Prostate gland (tissue), 2 donors: ENCODE measurements around the gene TIAM2. TPM values are rescaled to one million over a fixed set of nuclear protein-coding genes. Genes with fewer than 3 reads are reported as not detected.

Experiments
- DNase-seq: peaks from one replicate; pipeline ENCODE4 v3.0.0-alpha.2; 2019; ENCODE audit warnings: low spot score
- H3K27ac ChIP-seq, 2 donors: fragments of 200-600 bp; sonication (generic); 2 replicates each; pipeline ENCODE4 v1.5.1; 2017 to 2019
- H3K27me3 ChIP-seq: fragments of 200-600 bp; sonication (generic); replicated peaks from 2 replicates; pipeline ENCODE4 v1.5.1; 2019; ENCODE audit not compliant: insufficient read depth
- H3K36me3 ChIP-seq, 2 donors: fragments of 200-600 bp; sonication (generic); 1 replicate in 1 of 2; 2 replicates in 1 of 2; pipeline versions ENCODE4 v1.5.1 to v1.8.1; 2017 to 2019
- H3K4me1 ChIP-seq: fragments of 200-600 bp; sonication (generic); replicated peaks from 2 replicates; pipeline ENCODE4 v1.5.1; 2019
- H3K4me3 ChIP-seq, 2 donors: fragments of 200-600 bp; sonication (generic); 2 replicates each; pipeline ENCODE4 v1.5.1; 2017 to 2019
- H3K9me3 ChIP-seq: fragments of 200-600 bp; sonication (generic); 2 replicates; pipeline ENCODE4 v1.5.1; 2017
- POLR2A ChIP-seq: fragments of 450-650 bp; IDR thresholded peaks from one replicate; pipeline ENCODE4 v1.6.1; 2016; ENCODE audit warnings: antibody characterized with exemption, mild to moderate bottlenecking
- POLR2AphosphoS5 ChIP-seq: sonication (generic); formaldehyde crosslinking; IDR thresholded peaks from one replicate; pipeline ENCODE4 v1.6.1; 2017; ENCODE audit warnings: antibody characterized with exemption
- WGBS: methylation state at CpG from one replicate; pipeline ENCODE4 v1.1.5; 2018; 5-methylcytosine and 5-hydroxymethylcytosine counted together
- intact Hi-C: fragments of 100-400 bp; cut with DNase I; formaldehyde crosslinking; loops from one replicate; pipeline ENCODE4 v1.14.2; 2022
- total RNA-seq, 2 donors: library from RNA; depleted of rRNA; stranded (reverse); fragments of >200 nt; gene quantifications; one replicate each; pipeline ENCODE4 v1.1.0, GENCODE V29; 2016
- TF ChIP-seq, protein P1 (sequence below), 4 experiments: fragments of 200-600 bp in 2 of 4; fragments of 450-650 bp in 2 of 4; sonication (generic) in 2 of 4; IDR thresholded peaks; 1 replicate in 3 of 4; 2 replicates in 1 of 4; pipeline ENCODE4 v1.5.1; 2016 to 2019; ENCODE audit warnings: antibody characterized with exemption in 4 of 4, mild to moderate bottlenecking in 2 of 4, moderate library complexity in 2 of 4

TIAM2 gene
- total RNA-seq, 2 donors from 2014 or later, result 13.1 to 21.6 TPM

DNA sequence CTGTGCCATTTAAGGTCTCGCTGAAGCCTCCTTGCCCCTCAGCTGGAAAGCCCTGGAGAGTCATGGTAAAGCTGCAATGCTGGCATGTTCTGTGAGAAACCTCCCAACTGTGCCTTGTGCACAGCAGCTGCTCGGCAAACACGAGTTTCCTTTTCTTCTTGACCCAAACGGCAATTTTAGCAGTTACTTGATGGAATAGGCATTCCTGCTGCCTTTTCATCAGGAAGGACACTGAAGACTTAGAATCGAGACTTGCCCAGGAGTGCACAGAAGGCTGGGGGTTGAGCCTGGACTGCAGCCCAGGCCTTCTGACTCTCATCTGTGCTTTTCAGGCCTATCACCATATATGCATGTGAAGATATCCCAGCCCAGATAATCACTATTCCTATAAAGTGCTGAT lies 240.0 kb downstream of the TIAM2 start:
- no peaks in the 10 kb centered on the region for H3K36me3 ChIP-seq
- H3K27me3 ChIP-seq, result no peaks in the 10 kb centered on the region
- intact Hi-C loops, result no loop called here
- 53% methylated on average over 5 of the region's 5 CpGs for WGBS
- H3K27ac ChIP-seq, result peak overlapping the region in 1 of 2 donors; percentile 29
- DNase-seq, result no peak
- no peaks in the 10 kb centered on the region for H3K4me1 ChIP-seq
- no peak overlapping the region for H3K4me3 ChIP-seq
- TF ChIP-seq POLR2AphosphoS5 (no peak), POLR2A (no peak)
- TF ChIP-seq, protein P1, sequence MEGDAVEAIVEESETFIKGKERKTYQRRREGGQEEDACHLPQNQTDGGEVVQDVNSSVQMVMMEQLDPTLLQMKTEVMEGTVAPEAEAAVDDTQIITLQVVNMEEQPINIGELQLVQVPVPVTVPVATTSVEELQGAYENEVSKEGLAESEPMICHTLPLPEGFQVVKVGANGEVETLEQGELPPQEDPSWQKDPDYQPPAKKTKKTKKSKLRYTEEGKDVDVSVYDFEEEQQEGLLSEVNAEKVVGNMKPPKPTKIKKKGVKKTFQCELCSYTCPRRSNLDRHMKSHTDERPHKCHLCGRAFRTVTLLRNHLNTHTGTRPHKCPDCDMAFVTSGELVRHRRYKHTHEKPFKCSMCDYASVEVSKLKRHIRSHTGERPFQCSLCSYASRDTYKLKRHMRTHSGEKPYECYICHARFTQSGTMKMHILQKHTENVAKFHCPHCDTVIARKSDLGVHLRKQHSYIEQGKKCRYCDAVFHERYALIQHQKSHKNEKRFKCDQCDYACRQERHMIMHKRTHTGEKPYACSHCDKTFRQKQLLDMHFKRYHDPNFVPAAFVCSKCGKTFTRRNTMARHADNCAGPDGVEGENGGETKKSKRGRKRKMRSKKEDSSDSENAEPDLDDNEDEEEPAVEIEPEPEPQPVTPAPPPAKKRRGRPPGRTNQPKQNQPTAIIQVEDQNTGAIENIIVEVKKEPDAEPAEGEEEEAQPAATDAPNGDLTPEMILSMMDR (IDR thresholded peaks at IDR 0.05), result no peak
- H3K9me3 ChIP-seq, result no peaks in the 10 kb centered on the region

DNA sequence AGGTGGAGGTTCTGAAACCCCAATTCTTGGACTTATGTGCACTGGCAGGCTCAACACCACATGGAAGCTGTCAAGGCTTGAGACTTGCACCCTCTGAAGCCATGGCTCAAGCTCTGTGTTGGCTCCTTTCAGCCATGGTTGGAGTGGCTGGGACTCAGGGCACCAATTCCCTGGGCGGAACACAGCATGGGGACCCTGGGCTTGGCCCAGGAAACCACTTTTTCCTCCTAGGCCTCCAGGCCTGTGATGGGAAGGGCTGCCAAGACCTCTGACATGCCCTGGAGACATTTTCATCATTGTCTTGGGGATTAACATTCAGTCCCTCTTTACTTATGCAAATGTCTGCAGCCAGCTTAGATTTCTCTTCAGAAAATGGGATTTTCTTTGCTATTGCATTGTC lies 242.5 kb downstream of the TIAM2 start:
- Histone ChIP-seq H3K4me1 (no peaks in the 10 kb centered on the region), H3K4me3 (no peak overlapping the region), H3K27me3 (no peaks in the 10 kb centered on the region), H3K36me3 (no peaks in the 10 kb centered on the region), H3K27ac (no peak overlapping the region), H3K9me3 (no peaks in the 10 kb centered on the region)
- 100% methylated on average over 1 of the region's 1 CpG for WGBS
- TF ChIP-seq POLR2AphosphoS5 (no peak), POLR2A (no peak)
- TF ChIP-seq, protein P1 (IDR thresholded peaks at IDR 0.05), result no peak
- intact Hi-C loops, result no loop called here
- no peak for DNase-seq

DNA sequence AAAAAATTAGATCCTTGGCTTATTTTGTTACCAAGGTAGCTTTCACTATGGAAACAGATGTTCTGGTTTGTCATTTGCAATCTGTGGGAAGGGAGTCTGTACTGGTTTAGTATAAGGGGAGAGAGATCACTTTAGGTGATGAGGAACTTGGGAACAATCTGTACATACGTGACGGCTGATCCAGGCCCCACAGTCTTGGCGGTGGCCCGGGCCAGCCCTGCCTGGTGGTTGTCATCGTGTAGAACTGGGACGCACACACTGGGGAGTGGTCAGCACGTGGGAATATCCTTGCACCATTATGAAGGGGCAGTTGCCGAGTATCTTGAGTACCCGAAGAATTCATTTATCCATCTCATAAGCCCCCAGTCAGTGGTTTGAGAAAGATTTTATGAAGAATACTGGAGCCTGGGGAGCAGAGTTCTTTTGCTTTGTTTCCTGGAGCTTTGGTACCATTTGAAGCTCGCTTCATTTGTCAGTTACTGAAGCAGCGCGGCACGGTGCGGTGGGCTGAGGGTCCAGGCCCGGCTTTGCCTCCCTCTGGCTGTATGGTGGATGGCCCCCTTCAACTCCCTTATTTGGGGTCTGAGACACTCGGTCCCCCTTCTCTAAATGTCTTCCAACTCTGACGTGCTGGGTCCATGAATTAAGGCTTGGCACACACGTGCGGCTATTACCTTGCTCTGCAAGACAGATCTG lies 245.9 kb downstream of the TIAM2 start:
- 93% methylated on average over 19 of the region's 19 CpGs for WGBS

DNA sequence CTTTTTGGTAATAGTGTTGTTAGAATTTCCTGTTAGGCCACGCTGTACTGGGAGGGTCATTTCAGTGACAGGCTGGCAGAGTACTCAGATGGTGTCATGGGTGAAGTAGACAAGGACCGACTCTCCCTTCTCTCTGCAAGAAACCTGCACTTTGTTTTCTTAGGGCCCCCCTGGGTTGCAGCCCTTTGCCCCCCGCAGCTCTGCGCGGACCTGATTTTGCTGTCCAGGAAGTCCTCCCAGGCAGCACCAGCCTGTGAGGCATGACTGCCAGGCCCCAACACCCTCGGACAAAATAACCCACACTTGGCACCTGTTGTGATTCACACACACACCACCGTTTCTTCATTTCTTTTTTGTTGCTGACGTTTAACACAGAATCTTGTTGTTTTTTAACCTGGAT lies 246.9 kb downstream of the TIAM2 start:
- intact Hi-C loops, result loop anchor here (10.0 kb wide), 1 partner anchor 377 kb away; no protein-coding TSS in a partner anchor
- no peak overlapping the region for H3K4me3 ChIP-seq
- no peak overlapping the region for H3K27ac ChIP-seq
- H3K27me3 ChIP-seq, result no peaks in the 10 kb centered on the region
- no peak for TF ChIP-seq POLR2A
- DNase-seq, result no peak
- H3K4me1 ChIP-seq, result no peaks in the 10 kb centered on the region
- H3K36me3 ChIP-seq, result no peaks in the 10 kb centered on the region
- H3K9me3 ChIP-seq, result no peaks in the 10 kb centered on the region
- 75% methylated on average over 8 of the region's 8 CpGs for WGBS

More for the DNA sequence above, 245.9 kb downstream of the TIAM2 start:
- Histone ChIP-seq H3K9me3 (no peaks in the 10 kb centered on the region), H3K4me1 (no peaks in the 10 kb centered on the region), H3K4me3 (no peak overlapping the region), H3K27ac (no peak overlapping the region), H3K36me3 (no peaks in the 10 kb centered on the region), H3K27me3 (no peaks in the 10 kb centered on the region)
- TF ChIP-seq POLR2A, result no peak
- TF ChIP-seq, protein P1 (IDR thresholded peaks at IDR 0.05), result no peak
- no peak for TF ChIP-seq POLR2AphosphoS5
- intact Hi-C loops, result loop anchor here (10.0 kb wide), 1 partner anchor 376 kb away; no protein-coding TSS in a partner anchor
- DNase-seq, result no peak

DNA sequence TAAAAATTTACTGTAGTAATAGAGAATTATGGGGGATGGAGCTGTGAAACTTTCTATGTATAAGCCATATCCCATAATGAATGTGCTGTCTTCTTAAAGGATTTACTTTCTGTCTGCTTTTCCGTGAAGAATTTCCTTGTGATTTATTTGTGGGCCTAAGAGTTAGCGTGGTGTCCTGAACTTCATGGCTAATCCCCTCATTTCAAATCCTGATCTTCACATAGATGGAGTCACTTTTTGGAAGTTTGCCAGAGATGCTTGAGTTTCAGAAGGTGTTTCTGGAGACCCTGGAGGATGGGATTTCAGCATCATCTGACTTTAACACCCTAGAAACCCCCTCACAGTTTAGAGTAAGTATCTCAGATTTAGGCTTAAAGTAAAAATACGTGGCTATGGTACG lies 249.3 kb downstream of the TIAM2 start:
- H3K36me3 ChIP-seq, result no peaks in the 10 kb centered on the region
- 85% methylated on average over 4 of the region's 4 CpGs for WGBS
- TF ChIP-seq POLR2AphosphoS5, result no peak
- TF ChIP-seq, protein P1 (IDR thresholded peaks at IDR 0.05), result no peak
- TF ChIP-seq POLR2A, result no peak
- no peak overlapping the region for H3K4me3 ChIP-seq
- no peaks in the 10 kb centered on the region for H3K27me3 ChIP-seq
- intact Hi-C loops, result loop anchor here (10.0 kb wide), 1 partner anchor 380 kb away; no protein-coding TSS in a partner anchor
- DNase-seq, result no peak
- H3K4me1 ChIP-seq, result no peaks in the 10 kb centered on the region
- no peak overlapping the region for H3K27ac ChIP-seq
- H3K9me3 ChIP-seq, result no peaks in the 10 kb centered on the region
